Neural crest cell (in vitro differentiated cells): ENCODE data around the gene PLCH2. TPM values are rescaled to one million over a fixed set of nuclear protein-coding genes. Genes with fewer than 3 reads are reported as not detected.
A peak's percentile ranks its signal among the peaks of the same experiment; 100 is the strongest.

Experiments
- DNase-seq: peaks from one replicate; pipeline ENCODE4 v3.0.0; 2021; ENCODE audit warnings: low read depth, mixed read lengths, low spot score
- H3K27ac Mint-ChIP-seq: one replicate; pipeline ENCODE4 v1.8.0; 2021; ENCODE audit warnings: mild to moderate bottlenecking, mixed read lengths; ENCODE audit not compliant: unreplicated experiment
- H3K27me3 Mint-ChIP-seq: 2 replicates; pipeline ENCODE4 v1.8.0; 2021; ENCODE audit warnings: low read depth, mild to moderate bottlenecking, mixed read lengths
- H3K36me3 Mint-ChIP-seq: 2 replicates; pipeline ENCODE4 v1.8.0; 2021; ENCODE audit warnings: low read depth, mild to moderate bottlenecking, mixed read lengths
- H3K4me1 Mint-ChIP-seq: 2 replicates; pipeline ENCODE4 v1.8.0; 2021; ENCODE audit warnings: mixed read lengths
- H3K4me3 Mint-ChIP-seq: one replicate; pipeline ENCODE4 v1.8.0; 2021; ENCODE audit warnings: mild to moderate bottlenecking, mixed read lengths
- H3K9me3 Mint-ChIP-seq: 2 replicates; pipeline ENCODE4 v1.8.0; 2021; ENCODE audit warnings: mixed read lengths
- total RNA-seq: library from RNA; stranded (reverse); gene quantifications from 2 replicates; pipeline ENCODE4 v1.2.1, GENCODE V29; 2021
- TF ChIP-seq, protein P1 (sequence below): fragments of 200-600 bp; sonication (generic); conservative IDR thresholded peaks from 2 replicates; pipeline ENCODE4 v1.5.0; 2021; ENCODE audit warnings: antibody characterized with exemption, mild to moderate bottlenecking

The PLCH2 gene
- total RNA-seq, 1 donor from 2014 or later = 0.37 TPM

GRCh38 chr1:2451741-2452140 is 24.3 kb upstream of the PLCH2 start:
- Mint-ChIP-seq H3K36me3 (no peaks in the 10 kb centered on the region), H3K4me1 (peaks cover 10% of the 10 kb centered on the region), H3K4me3 (no peak overlapping the region), H3K27me3 (no peaks in the 10 kb centered on the region), H3K9me3 (no peaks in the 10 kb centered on the region), H3K27ac (no peak overlapping the region)
- TF ChIP-seq, protein P1, sequence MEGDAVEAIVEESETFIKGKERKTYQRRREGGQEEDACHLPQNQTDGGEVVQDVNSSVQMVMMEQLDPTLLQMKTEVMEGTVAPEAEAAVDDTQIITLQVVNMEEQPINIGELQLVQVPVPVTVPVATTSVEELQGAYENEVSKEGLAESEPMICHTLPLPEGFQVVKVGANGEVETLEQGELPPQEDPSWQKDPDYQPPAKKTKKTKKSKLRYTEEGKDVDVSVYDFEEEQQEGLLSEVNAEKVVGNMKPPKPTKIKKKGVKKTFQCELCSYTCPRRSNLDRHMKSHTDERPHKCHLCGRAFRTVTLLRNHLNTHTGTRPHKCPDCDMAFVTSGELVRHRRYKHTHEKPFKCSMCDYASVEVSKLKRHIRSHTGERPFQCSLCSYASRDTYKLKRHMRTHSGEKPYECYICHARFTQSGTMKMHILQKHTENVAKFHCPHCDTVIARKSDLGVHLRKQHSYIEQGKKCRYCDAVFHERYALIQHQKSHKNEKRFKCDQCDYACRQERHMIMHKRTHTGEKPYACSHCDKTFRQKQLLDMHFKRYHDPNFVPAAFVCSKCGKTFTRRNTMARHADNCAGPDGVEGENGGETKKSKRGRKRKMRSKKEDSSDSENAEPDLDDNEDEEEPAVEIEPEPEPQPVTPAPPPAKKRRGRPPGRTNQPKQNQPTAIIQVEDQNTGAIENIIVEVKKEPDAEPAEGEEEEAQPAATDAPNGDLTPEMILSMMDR = no peak
- DNase-seq = no peak

DNA sequence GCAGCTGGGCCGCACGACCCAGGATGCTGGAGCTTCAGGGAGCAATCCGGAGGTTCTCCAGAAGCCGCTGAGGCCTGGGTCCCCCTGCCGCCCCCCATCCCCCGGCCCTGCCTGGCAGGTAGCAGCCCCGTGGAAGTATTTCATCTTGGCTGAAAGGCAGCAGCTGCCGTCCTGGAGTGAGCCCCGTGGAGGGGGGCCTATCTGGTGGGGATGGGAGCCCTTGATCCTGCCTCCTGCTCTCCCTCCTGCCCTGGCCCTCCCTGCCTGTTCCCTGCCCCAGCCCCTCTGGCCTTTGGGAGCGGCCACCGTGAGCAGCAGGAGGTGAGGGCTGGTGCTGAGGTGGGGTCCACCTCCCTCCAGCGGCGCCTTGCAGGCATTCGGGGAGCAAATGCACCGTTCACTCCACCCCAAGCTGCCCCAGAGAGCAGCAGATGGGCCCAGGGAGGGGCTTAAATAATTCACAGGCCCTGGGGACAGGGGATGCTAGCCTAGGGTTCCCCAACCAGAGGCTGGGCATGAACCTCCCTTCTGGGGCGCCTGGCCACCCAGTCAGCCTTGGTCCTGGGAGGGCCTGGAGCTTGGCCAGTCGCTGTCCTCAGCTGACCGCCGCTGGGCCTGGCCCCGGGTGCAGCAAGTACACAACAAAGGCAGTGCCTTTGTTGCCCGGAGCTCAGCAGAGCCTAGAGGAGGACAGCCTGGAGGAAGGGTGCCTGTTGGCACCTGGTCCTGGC is 23.7 kb upstream of the PLCH2 start:
- TF ChIP-seq, protein P1 = no peak

DNA sequence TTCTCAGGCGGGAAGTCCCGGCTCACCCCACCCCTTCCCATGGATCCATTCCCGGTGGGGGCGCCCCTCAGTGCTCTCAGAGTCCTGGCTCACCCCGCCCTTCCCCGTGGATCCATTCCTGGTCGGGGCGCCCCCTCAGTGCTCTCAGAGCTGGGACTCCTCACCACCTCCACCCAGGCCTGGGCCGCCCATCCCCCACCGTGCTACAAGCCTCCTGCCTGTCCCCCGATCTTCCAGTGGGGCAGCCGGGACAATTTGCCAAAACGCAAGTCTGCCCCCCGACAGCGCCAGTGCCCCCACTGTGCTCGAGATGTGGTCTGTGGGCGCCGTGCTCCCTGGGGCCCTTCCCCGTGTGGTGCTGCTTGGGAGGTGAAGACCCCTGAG is 23.2 kb upstream of the PLCH2 start:
- H3K36me3 Mint-ChIP-seq = no peaks in the 10 kb centered on the region
- TF ChIP-seq, protein P1 = no peak
- H3K27me3 Mint-ChIP-seq = no peaks in the 10 kb centered on the region
- H3K4me3 Mint-ChIP-seq = no peak overlapping the region
- no peak for DNase-seq
- H3K27ac Mint-ChIP-seq = peak overlapping the region; percentile 78
- H3K9me3 Mint-ChIP-seq = no peaks in the 10 kb centered on the region
- peaks cover 5% of the 10 kb centered on the region for H3K4me1 Mint-ChIP-seq

More for the DNA sequence above, 23.7 kb upstream of the PLCH2 start:
- no peaks in the 10 kb centered on the region for H3K36me3 Mint-ChIP-seq
- no peaks in the 10 kb centered on the region for H3K9me3 Mint-ChIP-seq
- H3K4me3 Mint-ChIP-seq = no peak overlapping the region
- H3K27me3 Mint-ChIP-seq = no peaks in the 10 kb centered on the region
- peaks cover 9% of the 10 kb centered on the region for H3K4me1 Mint-ChIP-seq
- DNase-seq = no peak
- H3K27ac Mint-ChIP-seq = no peak overlapping the region

DNA sequence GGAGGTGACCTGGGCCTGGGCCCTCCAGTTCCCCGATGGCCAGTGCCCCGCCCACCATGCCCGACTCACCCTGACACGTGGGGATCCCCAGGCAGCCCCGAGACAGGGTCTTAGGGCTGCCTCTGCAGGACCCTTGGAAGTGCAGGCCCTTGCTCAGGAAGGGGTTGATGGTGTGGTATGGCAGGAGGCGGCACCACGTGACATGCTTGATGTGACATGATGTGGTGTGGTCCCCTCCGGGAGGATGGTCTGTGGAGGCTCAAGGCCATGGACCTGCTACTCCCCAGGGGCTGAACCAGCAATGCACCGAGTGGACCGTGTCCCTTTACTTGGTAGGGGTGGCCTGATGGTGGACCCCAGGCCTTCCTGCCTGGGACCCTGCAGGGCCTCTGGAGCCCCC is 21.9 kb upstream of the PLCH2 start:
- H3K4me3 Mint-ChIP-seq = no peak overlapping the region
- H3K27ac Mint-ChIP-seq = no peak overlapping the region
- H3K36me3 Mint-ChIP-seq = no peaks in the 10 kb centered on the region
- no peak for DNase-seq
- no peaks in the 10 kb centered on the region for H3K27me3 Mint-ChIP-seq
- TF ChIP-seq, protein P1 = no peak
- H3K4me1 Mint-ChIP-seq = no peaks in the 10 kb centered on the region
- H3K9me3 Mint-ChIP-seq = no peaks in the 10 kb centered on the region

GRCh38 chr1:2455757-2456156 is 20.3 kb upstream of the PLCH2 start:
- no peaks in the 10 kb centered on the region for H3K9me3 Mint-ChIP-seq
- H3K27me3 Mint-ChIP-seq = no peaks in the 10 kb centered on the region
- no peak overlapping the region for H3K27ac Mint-ChIP-seq
- DNase-seq = no peak
- TF ChIP-seq, protein P1 = no peak
- H3K4me1 Mint-ChIP-seq = no peaks in the 10 kb centered on the region
- no peak overlapping the region for H3K4me3 Mint-ChIP-seq
- H3K36me3 Mint-ChIP-seq = no peaks in the 10 kb centered on the region
